NCI-H2196 (cell line): ENCODE measurements around the gene CDK2AP2.

Experiments
- DNase-seq: peaks from one replicate; lab custom pipeline; 2025; ENCODE audit not compliant: unreplicated experiment; lab: John Stamatoyannopoulos, UW

CDK2AP2 gene

DNA sequence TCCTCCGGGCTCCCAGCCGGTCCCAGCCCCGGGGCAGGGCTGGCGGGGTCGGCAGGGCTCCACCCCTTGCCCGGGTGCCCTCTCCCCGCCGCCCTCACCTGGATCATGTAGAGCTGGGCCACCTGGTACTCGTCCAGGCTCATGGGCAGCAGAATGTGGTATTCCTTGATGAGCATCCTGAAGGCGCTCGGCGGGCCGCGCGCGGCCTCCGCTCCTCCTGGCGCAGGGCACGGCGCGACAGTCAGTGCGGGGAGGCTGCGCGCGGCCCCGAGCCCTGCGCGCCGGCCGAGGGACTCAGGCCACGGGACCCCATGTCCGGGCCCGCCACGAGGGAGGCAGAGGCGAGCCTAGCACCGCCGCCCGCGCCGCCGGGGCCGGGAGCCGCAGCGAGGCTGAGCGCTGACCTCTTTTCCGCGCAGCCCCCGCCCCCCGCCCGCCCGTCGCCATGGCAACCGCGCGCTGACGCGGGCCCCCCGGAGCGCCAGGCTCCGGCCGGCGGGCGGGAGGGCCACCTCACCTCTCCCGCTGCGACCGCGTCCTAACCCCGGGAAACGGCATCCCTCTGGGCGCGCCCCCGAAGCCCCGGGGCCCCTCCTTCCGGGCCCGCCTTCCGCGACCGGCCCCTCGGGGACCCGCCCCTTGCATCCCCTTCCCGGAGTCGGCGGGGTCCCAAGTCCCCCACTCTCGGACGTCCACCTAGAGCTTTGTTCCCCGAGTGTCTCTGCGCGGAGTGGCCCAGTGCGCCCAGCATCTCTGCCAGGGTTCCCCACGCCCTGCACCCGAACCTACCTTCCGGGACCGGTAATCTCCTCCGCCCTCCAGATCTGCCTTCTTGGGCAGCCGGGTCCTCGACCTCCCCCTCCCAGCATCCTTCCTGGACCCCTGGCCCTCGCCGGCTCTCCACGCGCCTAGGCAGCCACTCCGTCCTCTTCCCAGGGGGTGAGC is 3.7 kb downstream of the CDK2AP2 start:
- DNase-seq, result peak; percentile 61

DNA sequence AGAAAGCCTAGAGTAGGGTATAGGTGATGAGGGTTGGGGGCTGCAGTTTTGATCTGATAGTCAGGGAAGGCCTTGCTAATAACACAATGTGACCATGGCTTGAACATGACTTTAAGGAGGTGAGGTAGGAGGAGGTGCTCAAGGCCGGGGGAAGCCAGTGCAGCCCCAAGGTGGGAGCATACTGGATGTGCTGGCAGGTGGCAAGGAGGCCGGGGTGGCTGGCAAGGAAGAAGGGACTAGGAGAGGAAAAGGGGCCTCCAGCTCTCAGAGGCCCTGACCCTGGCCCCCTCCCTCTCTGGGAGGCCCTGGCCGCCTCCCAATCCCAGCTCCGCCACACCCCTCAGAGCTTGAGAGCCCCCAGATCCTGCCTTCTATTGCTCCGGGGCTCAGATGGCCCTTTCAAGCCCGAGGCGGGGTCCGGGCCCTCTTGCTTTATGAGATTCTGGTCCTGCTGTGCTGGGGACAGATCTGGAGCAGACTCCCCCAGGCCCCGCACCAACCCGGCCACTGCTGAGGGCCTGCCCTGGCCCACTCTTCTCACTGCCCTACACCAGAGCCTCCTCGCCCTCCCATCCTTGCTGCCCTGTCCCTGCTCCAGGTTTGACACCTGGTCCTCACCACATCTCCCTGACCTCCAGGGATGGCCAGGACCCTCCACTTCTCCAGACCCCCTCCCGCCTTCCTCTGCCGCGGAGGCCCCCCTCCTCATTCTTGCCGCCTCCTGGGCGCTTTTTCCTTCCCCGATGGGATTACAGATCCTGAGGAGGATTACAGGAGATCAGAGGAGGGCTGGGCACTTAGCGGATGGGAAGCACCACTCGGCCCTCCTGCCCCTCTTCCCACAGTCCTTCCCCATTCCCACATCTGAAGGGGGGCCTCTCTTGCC is 4.6 kb downstream of the CDK2AP2 start:
- DNase-seq, result no peak

DNA sequence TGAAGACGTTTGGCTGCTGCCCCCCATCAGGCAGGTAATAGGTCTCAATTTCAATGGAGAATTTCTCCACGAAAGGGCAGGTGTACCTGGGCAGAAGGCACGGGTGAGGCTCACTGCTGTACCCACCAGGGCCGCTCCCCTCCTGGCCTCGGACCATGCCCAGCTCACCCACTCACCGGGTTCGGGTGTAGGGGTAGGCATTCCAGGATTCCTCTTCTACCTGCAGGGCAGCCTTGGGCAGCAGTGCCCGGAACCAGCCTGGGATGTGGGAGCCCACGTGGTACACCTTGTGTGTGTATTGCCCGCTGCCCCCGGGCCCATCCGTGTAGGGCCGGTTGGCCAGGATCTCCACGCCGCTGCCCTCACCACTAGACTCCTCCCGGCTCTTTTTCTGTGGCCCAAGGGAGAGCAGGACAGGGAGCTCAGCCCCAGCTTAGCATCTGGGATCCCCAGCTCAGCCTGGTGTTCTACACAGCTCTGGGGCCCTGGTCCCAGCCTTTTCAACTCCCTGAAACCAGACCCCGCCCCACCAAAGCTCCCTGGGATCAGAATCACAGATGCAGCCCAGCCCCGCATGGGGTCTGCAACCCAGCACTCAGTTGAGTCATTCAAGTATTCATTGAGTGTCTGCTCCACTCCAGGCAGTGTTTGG is 5.5 kb downstream of the CDK2AP2 start:
- no peak for DNase-seq

DNA sequence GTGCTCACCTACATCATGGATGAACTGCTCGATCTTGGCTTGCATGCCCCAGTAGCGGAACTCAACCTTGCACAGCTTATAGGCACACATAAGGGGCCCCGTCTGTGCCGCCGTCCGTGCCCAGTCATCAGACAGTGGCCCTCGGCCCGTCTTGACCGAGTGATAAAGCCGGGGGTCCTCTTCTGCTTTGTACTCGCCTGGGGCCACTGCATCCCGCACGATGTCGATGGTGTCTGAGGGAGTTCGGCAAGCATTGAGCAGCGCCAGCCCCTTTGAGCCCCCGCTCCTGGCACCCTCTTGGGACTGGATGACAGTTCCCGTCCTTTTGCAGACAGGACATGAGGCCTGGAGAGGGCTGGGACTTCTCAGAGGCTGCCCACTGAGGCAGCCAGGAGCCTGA is 6.1 kb downstream of the CDK2AP2 start:
- DNase-seq, result no peak

DNA sequence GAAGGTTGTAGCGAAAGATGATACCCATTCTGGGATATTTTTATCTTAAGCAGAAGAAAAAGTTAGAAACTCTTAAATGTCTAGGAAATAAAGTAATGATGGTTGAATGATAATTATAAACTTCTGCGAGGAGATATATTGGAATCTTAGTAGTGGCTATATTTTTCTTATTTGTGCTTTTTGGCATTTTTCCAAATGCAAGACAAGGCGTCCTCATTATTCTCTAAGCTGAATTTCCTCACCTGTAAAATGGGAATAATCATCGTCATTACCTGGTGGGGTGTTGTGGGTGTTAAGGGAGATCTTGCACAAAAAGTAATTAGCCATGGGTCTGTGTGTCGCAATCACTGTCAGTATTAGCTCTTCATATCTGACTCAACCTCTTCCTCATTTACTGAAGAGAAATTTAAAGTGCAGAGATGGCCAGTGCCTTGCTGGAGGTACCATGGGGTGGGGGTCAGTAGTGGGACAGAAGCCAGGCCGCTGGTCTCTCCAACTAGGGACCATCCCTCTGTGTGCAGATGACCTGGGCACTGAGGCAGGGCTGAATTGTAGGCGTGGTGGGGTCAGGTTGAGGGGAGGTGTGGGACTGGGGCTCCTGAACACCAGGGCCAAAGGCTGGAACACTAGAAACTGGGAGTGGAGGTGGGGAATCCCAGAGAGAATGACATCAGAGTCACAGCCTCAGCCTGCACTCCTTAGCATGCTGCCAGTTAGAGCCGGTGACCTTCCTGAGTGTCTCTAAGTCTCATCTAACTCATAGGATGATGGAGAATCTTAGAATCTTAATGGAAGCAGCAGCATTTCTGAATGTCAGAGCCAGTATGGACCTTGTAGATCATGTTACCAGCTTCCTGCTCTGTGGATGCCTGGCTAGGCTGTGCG is 6.9 kb downstream of the CDK2AP2 start:
- no peak for DNase-seq

DNA sequence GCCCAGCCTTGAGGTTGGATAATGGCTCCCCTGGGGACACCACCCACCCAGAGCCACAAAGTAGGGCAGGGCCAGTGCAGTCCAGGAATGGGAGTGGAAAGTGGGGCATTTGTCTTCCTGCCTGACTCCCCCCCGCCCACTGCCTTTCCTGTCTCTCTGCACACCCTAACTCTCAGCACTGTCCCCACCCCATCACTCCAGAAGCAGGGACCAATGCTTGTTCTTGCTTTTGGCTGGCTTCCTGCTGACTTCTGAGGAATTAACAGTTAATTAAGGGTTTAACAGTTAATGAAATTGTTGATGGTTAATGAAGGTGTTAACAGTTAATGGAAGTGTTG is 7.5 kb downstream of the CDK2AP2 start:
- no peak for DNase-seq

DNA sequence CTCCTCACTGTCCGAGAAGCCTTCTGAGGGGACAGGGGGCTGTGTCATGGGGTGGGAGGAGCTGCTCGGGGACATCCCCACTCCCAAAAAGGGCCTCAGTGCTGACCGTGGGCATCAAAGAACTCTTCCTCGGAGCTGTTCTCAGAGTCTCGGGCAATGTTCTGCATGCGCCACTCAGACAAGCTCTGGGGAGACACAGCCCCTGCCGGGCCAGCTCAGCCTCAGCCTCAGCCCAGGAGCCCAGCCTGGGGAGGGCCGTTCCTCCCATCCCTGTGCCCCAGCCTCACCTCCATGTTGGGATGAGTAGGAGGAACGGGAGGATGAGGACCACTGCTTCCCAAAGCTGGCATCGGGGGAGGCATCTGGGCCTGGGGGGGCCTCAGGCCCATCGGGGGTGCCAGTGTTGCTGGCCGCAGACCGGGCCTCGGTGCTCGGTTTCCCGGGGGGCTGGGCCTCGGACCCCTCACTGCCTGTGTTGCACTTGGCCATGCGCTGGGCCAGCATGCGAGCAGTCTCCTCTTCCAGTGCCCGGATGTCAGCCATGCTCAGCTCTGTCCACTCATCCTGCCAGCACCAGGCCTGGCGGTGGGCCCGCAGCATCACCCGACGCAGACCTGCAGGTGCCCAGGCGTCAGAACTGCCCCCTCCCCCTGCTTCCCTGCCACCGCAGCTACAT is 8.0 kb downstream of the CDK2AP2 start:
- no peak for DNase-seq

DNA sequence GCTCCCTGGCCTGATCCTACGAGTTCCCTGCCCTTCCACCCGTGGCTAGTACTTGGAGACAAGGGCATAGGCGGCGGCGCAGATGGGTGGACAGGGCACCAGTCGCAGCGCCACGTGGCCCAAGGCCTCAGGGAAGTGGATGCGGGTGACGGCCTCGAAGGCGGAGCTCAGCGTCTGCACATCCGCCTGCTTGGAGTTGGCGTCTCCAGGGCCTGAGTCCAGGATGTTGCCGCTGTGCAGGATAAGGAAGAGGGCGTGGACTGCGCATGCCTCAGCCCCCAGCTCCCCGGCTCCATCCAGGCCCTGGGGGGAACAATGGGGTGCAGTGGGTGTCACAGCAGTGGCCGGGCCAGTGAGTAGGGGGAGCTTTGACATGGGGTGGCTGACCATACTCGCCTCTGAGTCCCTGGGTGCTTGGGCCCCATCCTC is 9.4 kb downstream of the CDK2AP2 start:
- DNase-seq, result no peak

DNA sequence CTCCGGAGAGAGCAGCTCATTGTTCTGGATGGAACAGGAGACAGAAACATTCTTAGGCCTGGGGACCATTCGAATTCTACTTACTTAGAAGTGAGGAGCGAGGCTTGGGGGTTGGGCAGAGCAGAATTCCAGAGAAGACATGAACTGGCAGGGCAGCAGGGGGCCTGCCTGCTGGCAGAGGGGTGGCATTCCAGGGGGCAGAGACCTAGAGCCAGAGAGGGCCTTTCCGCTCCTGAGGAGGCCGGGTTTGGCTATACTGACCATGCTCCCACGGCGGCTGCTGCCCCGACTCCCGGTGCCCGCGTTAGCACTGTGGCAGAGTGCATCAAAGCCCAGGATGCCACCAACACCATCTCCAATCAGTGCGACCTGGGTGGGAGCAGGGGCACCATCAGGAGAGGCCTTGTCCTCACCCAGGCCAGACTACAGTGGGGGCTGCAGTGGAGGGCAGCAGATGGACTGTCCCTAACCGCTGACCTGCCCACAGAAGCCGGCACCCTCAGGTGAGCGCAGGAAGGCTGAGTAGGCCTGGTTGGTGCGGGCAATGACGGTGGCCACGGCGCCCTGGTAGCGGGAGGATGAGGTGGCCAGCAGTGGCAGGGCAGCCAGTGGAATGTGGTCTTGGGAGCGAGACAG is 10.2 kb downstream of the CDK2AP2 start:
- DNase-seq, result no peak

DNA sequence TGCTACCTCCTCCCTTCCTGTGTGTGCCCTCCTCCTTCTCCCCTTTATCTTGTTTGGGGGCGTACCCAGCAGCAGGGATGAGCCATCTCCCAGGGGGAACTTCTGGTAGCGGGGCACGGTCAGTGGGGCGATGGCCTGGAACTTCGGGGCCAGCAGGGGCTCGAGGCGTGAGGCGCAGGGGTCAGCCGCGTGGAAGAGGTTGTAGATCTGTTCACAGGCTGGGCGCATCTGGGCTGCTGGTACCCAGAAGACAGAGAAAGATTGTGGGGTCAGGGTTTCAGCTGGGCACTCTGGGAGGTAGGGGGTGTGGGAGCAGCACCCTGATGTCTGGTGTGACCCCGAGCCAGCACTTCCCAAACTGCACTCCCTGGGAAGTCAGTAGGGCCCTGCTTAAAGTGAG is 11.8 kb downstream of the CDK2AP2 start:
- no peak for DNase-seq

DNA sequence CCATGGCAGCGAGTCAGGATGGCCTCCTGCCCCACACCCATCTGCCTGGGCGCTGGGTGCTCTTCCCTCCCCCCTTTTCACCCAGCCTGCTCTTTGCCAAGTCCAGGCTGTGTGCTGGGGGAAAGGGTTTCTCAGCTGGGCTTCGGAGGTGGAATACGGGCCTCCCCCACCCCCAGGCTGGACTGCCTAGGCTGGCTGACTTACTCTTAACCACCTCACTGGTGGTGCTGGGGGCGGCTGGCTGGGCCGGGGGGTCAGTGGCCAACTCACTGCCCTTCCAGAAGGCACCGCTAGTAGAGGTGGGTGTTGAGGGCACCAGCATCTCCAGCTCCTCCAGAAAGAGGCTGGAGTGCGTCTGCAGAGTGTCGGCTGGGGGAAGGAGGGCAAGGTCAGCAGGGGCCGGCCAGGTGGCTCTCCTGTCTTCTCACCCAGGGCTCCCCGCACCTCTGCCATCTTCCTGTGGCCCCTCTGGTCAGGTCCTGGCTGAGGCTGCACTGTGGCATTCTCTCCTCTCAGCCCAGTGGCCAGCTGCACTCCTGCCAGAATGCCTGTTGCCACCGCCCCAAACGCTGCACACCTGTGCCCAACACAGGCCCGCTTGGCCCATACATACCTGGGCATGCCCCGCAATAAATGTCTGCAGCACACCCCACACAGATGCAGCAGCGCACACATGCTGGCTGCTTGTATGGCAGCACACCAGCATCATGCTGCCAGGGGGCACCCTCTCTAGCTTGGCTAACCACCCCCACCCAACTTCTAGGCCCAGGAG is 12.5 kb downstream of the CDK2AP2 start:
- DNase-seq, result no peak

DNA sequence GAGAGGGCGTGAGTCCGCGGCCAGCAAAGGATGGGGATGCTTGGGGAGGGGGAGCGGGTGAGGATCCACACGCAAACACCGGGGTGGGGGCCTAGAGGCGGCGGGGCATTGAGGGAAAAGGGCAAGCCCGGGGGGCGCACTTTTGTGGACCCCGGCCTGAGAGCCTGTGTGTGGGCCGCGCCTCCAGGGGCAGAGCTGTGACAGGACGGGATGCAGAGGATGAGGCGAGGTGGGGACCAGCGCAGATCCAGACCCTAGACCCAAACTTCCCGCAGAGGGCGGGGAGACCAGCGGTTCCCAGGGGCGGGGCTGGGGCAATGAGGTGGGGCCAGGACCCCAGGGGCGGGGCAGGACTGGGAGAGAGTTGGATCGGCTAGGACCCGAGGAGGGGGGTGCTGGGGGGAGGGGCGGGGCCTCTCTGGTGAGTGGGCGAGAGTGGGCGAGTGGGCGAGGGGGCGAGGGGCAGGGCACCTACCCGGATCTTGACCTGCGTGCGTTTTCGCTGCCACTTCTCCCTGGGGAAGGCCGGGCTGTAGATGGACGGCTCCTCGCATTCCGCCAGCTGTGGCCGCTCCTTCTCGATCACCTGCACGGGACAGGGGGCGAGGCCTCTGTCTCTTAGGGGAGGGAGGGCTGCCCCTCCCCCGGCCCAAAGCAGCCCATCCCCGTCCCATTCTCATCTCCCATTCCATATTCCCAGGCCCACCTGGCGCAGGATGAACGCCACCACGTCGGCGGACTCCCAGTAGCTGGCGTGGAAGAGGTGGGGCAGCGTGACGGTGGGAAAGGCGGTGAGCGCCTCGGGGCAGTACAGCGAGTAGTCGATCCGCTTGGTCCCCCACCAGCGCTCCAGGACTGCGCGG is 13.4 kb downstream of the CDK2AP2 start:
- DNase-seq, result no peak

DNA sequence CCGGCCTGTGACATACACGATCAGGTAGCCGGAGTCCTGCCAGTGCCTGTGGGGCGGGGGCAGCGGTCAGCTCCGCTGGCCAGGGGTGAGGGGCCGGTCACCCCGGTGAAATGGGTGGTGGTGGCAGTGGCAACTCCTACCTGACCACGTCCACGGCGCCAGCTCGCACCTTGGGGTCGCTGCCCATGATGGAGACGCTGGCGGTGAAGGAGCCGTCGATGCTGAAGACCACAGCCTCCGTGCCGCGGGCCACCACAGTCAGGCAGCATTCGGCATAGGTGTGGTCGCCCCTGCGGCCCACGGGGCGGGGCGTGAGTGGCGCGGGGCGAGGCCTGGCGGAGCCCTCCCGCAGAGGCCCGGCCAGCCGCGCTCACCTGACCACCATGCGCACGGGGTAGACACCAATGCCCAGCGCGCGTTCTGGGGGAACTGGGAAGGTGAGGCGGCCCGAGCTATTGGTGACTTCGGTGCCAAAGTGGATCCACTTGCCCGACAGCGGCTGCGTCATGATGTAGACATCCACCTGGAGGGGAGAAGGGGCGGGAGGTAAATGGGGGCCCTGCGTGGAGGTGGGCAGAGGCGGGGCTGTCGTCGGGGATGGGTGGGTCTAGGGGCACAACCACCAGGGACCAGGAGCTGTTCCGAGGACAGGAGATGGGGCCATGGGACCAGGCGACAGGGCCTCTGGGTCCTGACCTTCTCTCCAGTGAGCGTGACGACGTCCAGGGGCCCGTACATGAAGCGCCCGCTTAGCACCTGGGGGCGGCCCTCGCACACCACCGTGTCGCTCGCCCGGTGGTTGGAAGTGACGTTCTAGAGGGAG is 14.2 kb downstream of the CDK2AP2 start:
- no peak for DNase-seq

DNA sequence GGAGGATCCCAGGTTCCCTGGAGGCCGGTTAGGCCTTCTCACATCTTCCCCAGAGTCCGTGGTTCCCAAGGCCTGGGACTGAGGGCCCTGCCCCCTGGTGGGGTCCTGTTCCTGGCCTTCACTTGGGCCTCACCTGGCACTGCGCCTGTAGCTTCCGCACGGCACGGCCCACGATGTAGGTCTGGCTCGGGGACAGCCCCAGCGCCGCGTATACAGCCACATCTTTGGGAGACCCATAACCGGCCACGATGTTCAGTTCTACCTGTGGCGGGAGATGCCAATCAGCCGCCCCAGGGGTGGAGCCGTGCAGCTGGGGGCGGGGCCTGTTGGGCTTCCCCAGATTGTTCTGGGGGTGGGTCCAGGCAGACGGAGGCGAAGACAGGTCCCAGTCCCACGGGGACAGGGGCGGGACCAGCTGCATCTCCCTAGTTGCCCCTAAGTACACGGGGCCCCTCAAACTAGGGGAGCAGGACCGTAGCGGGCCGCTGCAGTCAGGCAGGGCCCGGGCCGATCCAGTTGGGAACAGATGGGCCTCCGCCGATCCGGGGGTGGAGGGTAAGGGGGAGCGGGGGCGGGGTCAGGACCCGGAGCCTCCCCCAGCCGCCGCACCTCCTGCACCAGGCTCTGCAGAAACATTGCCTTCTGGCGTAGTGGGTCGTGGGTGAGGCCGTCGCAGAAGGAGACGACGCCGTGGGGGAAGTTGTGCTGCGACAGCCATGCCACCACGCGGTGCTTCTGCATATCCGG is 15.0 kb downstream of the CDK2AP2 start:
- no peak for DNase-seq

DNA sequence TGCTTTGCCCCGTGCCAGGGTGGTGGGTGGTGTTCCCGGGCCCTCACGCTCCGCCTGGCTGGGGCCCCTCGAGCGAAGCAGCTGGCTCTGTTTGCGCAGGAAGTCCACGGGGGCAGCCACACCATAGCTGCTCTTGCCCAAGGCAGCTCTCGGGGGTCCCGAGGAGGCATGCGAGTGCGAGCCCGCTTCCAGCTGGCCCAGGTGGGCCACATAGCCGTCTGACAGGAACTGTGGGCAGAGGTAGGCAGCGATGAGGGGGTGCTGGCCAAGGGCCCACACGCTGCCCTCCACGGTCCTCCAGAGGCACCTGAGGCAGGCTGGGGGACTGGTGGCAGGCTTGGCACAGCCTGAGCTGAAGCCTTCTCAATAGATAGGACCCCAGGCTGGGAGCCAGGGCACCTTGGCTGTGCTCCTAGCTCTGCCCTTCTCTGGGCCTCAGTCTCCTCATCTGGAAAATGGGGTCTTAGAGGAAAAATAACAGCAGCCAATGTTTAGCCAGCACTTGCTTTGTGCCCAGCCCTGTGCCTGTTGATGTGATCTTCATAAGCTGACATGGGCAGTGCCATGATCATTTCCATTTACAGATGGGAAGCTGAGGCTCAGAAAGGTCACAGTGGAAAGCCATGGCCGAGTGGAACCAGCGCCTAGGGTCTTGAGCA is 15.8 kb downstream of the CDK2AP2 start:
- no peak for DNase-seq
